WTC11 (cell line): ENCODE measurements around the gene NPEPL1. TPM values are rescaled to one million over a fixed set of nuclear protein-coding genes. Genes with fewer than 3 reads are reported as not detected.

Experiments
- ATAC-seq: fragments of 200-7000 bp; cut with Tn5 transposase; 2 replicates; pipeline ENCODE4 v1.10.0; 2021; ENCODE audit warnings: mild to moderate bottlenecking, moderate library complexity
- CTCF ChIA-PET: fragments of 300-600 bp; sonication (Branson Sonifier 250); formaldehyde crosslinking; loops from one replicate; lab custom pipeline; 2021; ENCODE audit warnings: antibody characterized with exemption; lab: Charles Lee
- POLR2A ChIA-PET: fragments of 350-600 bp; sonication (Branson Sonifier 250); formaldehyde crosslinking; loops from one replicate; lab custom pipeline; 2021; ENCODE audit warnings: antibody characterized with exemption; lab: Charles Lee
- DNase-seq: peaks from one replicate; pipeline ENCODE4 v3.0.0; 2021; ENCODE audit warnings: low spot score
- H3K27ac Mint-ChIP-seq: 2 replicates; pipeline ENCODE4 v1.8.0; 2021; ENCODE audit warnings: mixed read lengths
- H3K27me3 Mint-ChIP-seq: 2 replicates; pipeline ENCODE4 v1.8.0; 2021; ENCODE audit warnings: low read depth, mild to moderate bottlenecking, moderate library complexity, mixed read lengths
- H3K36me3 Mint-ChIP-seq: 2 replicates; pipeline ENCODE4 v1.8.0; 2021; ENCODE audit warnings: mixed read lengths
- H3K4me1 Mint-ChIP-seq: 2 replicates; pipeline ENCODE4 v1.8.0; 2022; ENCODE audit warnings: mixed read lengths
- H3K4me3 Mint-ChIP-seq: 2 replicates; pipeline ENCODE4 v1.8.0; 2021; ENCODE audit warnings: mild to moderate bottlenecking, moderate library complexity, mixed read lengths
- H3K9me3 Mint-ChIP-seq: 2 replicates; pipeline ENCODE4 v1.8.0; 2021; ENCODE audit warnings: mixed read lengths
- CREB1 ChIP-seq: sonication (generic); formaldehyde crosslinking; IDR thresholded peaks from 2 replicates; pipeline ENCODE4 v1.8.0; 2023; ENCODE audit warnings: mild to moderate bottlenecking, missing genetic modification reagents
- ELF4 ChIP-seq: sonication (generic); formaldehyde crosslinking; IDR thresholded peaks from 2 replicates; pipeline ENCODE4 v1.8.1; 2022; ENCODE audit warnings: low read depth, mild to moderate bottlenecking, moderate library complexity, missing genetic modification reagents
- ETV6 ChIP-seq: sonication (generic); formaldehyde crosslinking; IDR thresholded peaks from 2 replicates; pipeline ENCODE4 v1.8.1; 2022; ENCODE audit warnings: mild to moderate bottlenecking, missing genetic modification reagents
- GTF2I ChIP-seq: fragments of 250-450 bp; sonication (Bioruptor Pico); conservative IDR thresholded peaks from 2 replicates; pipeline ENCODE4 v1.4.0; 2021; ENCODE audit warnings: mild to moderate bottlenecking
- HMGA2 ChIP-seq: fragments of 250-450 bp; sonication (Bioruptor Pico); IDR thresholded peaks from 2 replicates; pipeline ENCODE4 v1.4.0; 2021; ENCODE audit warnings: mild to moderate bottlenecking, moderate library complexity
- NR3C1 ChIP-seq: sonication (generic); formaldehyde crosslinking; conservative IDR thresholded peaks from 2 replicates; pipeline ENCODE4 v1.8.1; 2023; ENCODE audit warnings: low read depth, mild to moderate bottlenecking, missing genetic modification reagents
- SOX15 ChIP-seq: fragments of 250-450 bp; sonication (Bioruptor Pico); IDR thresholded peaks from 2 replicates; pipeline ENCODE4 v1.9.0; 2021; ENCODE audit warnings: mild to moderate bottlenecking
- TEAD1 ChIP-seq: sonication (generic); formaldehyde crosslinking; IDR thresholded peaks from 2 replicates; pipeline ENCODE4 v1.8.0; 2022; ENCODE audit warnings: mild to moderate bottlenecking, missing genetic modification reagents
- TEAD4 ChIP-seq: sonication (generic); formaldehyde crosslinking; IDR thresholded peaks from 2 replicates; pipeline ENCODE4 v1.8.0; 2022; ENCODE audit warnings: mild to moderate bottlenecking, missing genetic modification reagents
- ZNF219 ChIP-seq: sonication (generic); formaldehyde crosslinking; IDR thresholded peaks from 2 replicates; pipeline ENCODE4 v1.8.0; 2023; ENCODE audit warnings: missing genetic modification reagents, mild to moderate bottlenecking, borderline replicate concordance
- total RNA-seq: library from RNA; stranded (reverse); gene quantifications from 3 replicates; pipeline ENCODE4 v1.2.3, GENCODE V29; 2021
- TF ChIP-seq, protein P1 (sequence below): sonication (generic); formaldehyde crosslinking; IDR thresholded peaks from 2 replicates; pipeline ENCODE4 v1.8.0; 2023; ENCODE audit warnings: missing genetic modification reagents, mild to moderate bottlenecking, borderline replicate concordance
- TF ChIP-seq, protein P2 (sequence below): sonication (generic); formaldehyde crosslinking; IDR thresholded peaks from 2 replicates; pipeline ENCODE4 v1.8.0; 2022; ENCODE audit warnings: missing genetic modification reagents
- TF ChIP-seq, protein P3 (sequence below): fragments of 250-450 bp; sonication (Bioruptor Pico); IDR thresholded peaks from 2 replicates; pipeline ENCODE4 v1.9.0; 2021; ENCODE audit warnings: mild to moderate bottlenecking
- TF ChIP-seq, protein P4 (sequence below): fragments of 250-450 bp; sonication (Bioruptor Pico); IDR thresholded peaks from 2 replicates; pipeline ENCODE4 v2.1.2; 2022; ENCODE audit warnings: mild to moderate bottlenecking, moderate library complexity

Gene NPEPL1
- total RNA-seq, 1 experiment from 2014 or later, result 39.9 TPM

DNA sequence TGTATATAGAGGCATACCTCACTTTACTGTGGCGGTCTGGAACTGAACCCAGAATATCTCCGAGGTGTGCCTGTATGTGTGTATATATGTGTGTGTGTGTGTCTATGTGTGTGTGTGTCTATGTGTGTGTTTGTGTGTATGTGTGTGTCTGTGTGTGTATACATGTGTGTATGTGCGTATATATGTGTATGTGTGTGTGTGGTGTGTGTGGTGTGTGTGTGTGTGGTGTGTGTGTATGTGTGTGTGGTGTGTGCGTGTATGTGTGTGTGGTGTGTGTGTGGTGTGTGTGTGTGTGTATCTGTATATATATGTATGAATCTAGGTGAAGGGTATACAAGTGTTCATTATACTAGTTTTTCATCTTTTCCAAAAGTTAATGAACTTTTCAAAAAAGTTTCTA lies 4.2 kb upstream of the NPEPL1 start:
- no peak for ATAC-seq
- H3K27me3 Mint-ChIP-seq, result no peaks in the 10 kb centered on the region
- POLR2A ChIA-PET, result no interaction called here
- CTCF ChIA-PET, result interaction anchor here (1.4 to 2.0 kb wide), 2 partner anchors 37 to 207 kb away, joined by 4 to 7 read pairs; partner anchors contain the start of gene STX16
- no peak overlapping the region for H3K4me3 Mint-ChIP-seq
- no peaks in the 10 kb centered on the region for H3K9me3 Mint-ChIP-seq
- DNase-seq, result no peak
- H3K36me3 Mint-ChIP-seq, result peaks cover 13% of the 10 kb centered on the region
- TF ChIP-seq GTF2I, result no peak
- TF ChIP-seq TEAD4, result no peak
- TF ChIP-seq, protein P1, sequence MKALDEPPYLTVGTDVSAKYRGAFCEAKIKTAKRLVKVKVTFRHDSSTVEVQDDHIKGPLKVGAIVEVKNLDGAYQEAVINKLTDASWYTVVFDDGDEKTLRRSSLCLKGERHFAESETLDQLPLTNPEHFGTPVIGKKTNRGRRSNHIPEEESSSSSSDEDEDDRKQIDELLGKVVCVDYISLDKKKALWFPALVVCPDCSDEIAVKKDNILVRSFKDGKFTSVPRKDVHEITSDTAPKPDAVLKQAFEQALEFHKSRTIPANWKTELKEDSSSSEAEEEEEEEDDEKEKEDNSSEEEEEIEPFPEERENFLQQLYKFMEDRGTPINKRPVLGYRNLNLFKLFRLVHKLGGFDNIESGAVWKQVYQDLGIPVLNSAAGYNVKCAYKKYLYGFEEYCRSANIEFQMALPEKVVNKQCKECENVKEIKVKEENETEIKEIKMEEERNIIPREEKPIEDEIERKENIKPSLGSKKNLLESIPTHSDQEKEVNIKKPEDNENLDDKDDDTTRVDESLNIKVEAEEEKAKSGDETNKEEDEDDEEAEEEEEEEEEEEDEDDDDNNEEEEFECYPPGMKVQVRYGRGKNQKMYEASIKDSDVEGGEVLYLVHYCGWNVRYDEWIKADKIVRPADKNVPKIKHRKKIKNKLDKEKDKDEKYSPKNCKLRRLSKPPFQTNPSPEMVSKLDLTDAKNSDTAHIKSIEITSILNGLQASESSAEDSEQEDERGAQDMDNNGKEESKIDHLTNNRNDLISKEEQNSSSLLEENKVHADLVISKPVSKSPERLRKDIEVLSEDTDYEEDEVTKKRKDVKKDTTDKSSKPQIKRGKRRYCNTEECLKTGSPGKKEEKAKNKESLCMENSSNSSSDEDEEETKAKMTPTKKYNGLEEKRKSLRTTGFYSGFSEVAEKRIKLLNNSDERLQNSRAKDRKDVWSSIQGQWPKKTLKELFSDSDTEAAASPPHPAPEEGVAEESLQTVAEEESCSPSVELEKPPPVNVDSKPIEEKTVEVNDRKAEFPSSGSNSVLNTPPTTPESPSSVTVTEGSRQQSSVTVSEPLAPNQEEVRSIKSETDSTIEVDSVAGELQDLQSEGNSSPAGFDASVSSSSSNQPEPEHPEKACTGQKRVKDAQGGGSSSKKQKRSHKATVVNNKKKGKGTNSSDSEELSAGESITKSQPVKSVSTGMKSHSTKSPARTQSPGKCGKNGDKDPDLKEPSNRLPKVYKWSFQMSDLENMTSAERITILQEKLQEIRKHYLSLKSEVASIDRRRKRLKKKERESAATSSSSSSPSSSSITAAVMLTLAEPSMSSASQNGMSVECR (CRISPR knock-in tag), result no peak
- TF ChIP-seq CREB1 (CRISPR knock-in tag), result no peak
- TF ChIP-seq, protein P2, sequence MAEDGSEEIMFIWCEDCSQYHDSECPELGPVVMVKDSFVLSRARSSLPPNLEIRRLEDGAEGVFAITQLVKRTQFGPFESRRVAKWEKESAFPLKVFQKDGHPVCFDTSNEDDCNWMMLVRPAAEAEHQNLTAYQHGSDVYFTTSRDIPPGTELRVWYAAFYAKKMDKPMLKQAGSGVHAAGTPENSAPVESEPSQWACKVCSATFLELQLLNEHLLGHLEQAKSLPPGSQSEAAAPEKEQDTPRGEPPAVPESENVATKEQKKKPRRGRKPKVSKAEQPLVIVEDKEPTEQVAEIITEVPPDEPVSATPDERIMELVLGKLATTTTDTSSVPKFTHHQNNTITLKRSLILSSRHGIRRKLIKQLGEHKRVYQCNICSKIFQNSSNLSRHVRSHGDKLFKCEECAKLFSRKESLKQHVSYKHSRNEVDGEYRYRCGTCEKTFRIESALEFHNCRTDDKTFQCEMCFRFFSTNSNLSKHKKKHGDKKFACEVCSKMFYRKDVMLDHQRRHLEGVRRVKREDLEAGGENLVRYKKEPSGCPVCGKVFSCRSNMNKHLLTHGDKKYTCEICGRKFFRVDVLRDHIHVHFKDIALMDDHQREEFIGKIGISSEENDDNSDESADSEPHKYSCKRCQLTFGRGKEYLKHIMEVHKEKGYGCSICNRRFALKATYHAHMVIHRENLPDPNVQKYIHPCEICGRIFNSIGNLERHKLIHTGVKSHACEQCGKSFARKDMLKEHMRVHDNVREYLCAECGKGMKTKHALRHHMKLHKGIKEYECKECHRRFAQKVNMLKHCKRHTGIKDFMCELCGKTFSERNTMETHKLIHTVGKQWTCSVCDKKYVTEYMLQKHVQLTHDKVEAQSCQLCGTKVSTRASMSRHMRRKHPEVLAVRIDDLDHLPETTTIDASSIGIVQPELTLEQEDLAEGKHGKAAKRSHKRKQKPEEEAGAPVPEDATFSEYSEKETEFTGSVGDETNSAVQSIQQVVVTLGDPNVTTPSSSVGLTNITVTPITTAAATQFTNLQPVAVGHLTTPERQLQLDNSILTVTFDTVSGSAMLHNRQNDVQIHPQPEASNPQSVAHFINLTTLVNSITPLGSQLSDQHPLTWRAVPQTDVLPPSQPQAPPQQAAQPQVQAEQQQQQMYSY (CRISPR knock-in tag), result no peak
- no peak for TF ChIP-seq TEAD1 (CRISPR knock-in tag)
- TF ChIP-seq ELF4, result no peak
- H3K4me1 Mint-ChIP-seq, result peaks cover 33% of the 10 kb centered on the region
- peak overlapping the region; percentile 58; the same call in 1 of the 2 replicates for H3K27ac Mint-ChIP-seq

DNA sequence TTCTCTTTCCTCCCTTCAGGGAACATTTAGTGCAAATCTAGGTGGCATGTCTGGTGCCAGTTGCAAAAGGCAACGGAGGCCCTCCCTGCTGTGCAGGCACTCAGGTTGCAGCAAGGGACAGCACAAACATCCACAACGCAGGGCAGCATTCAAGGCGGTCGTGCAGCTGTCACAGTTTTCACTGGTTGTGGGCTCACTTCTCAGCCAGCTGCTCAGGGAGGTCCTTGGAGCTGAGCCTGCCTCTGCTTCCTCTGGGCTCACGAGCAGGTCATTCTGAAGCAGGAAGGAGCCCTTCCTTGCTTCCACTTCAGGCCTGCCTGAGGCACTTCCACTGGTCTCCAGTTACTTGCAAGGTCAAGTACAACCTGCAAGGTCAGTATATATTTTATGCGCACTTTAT lies 3.8 kb upstream of the NPEPL1 start:
- POLR2A ChIA-PET, result no interaction called here
- DNase-seq, result no peak

More for the DNA sequence above, 3.8 kb upstream of the NPEPL1 start:
- H3K4me3 Mint-ChIP-seq, result no peak overlapping the region
- peak overlapping the region; percentile 92 for H3K27ac Mint-ChIP-seq
- H3K27me3 Mint-ChIP-seq, result no peaks in the 10 kb centered on the region
- CTCF ChIA-PET, result interaction anchor here (1.4 to 2.0 kb wide), 2 partner anchors 38 to 207 kb away, joined by 4 to 7 read pairs; partner anchors contain the start of gene STX16
- H3K9me3 Mint-ChIP-seq, result no peaks in the 10 kb centered on the region
- peaks cover 13% of the 10 kb centered on the region for H3K36me3 Mint-ChIP-seq
- peaks cover 37% of the 10 kb centered on the region for H3K4me1 Mint-ChIP-seq
- 0 out of 2 replicates have a peak, but pooled peaks have one; percentile 4 for ATAC-seq
- TF ChIP-seq ZNF219 (no peak), SOX15 (CRISPR knock-in tag) (no peak), ETV6 (CRISPR knock-in tag) (no peak), HMGA2 (CRISPR knock-in tag) (no peak), NR3C1 (CRISPR knock-in tag) (no peak)
- TF ChIP-seq, protein P3, sequence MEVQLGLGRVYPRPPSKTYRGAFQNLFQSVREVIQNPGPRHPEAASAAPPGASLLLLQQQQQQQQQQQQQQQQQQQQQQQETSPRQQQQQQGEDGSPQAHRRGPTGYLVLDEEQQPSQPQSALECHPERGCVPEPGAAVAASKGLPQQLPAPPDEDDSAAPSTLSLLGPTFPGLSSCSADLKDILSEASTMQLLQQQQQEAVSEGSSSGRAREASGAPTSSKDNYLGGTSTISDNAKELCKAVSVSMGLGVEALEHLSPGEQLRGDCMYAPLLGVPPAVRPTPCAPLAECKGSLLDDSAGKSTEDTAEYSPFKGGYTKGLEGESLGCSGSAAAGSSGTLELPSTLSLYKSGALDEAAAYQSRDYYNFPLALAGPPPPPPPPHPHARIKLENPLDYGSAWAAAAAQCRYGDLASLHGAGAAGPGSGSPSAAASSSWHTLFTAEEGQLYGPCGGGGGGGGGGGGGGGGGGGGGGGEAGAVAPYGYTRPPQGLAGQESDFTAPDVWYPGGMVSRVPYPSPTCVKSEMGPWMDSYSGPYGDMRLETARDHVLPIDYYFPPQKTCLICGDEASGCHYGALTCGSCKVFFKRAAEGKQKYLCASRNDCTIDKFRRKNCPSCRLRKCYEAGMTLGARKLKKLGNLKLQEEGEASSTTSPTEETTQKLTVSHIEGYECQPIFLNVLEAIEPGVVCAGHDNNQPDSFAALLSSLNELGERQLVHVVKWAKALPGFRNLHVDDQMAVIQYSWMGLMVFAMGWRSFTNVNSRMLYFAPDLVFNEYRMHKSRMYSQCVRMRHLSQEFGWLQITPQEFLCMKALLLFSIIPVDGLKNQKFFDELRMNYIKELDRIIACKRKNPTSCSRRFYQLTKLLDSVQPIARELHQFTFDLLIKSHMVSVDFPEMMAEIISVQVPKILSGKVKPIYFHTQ (CRISPR knock-in tag), result no peak
- TF ChIP-seq, protein P4, sequence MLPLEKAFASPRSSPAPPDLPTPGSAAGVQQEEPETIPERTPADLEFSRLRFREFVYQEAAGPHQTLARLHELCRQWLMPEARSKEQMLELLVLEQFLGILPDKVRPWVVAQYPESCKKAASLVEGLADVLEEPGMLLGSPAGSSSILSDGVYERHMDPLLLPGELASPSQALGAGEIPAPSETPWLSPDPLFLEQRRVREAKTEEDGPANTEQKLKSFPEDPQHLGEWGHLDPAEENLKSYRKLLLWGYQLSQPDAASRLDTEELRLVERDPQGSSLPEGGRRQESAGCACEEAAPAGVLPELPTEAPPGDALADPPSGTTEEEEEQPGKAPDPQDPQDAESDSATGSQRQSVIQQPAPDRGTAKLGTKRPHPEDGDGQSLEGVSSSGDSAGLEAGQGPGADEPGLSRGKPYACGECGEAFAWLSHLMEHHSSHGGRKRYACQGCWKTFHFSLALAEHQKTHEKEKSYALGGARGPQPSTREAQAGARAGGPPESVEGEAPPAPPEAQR (CRISPR knock-in tag), result no peak
